Hepatocyte (in vitro differentiated cells): ENCODE results near the gene OR7A17.

Source experiments
- EZH2 ChIP-seq: fragments of 200-600 bp; sonication (generic); IDR thresholded peaks from 2 replicates; pipeline ENCODE4 v1.6.1; 2016; ENCODE audit warnings: antibody characterized with exemption, mild to moderate bottlenecking, borderline replicate concordance
- TF ChIP-seq, protein P1 (sequence below): fragments of 200-600 bp; sonication (generic); IDR thresholded peaks from 2 replicates; pipeline ENCODE4 v1.5.1; 2016; ENCODE audit warnings: antibody characterized with exemption, mild to moderate bottlenecking; ENCODE audit not compliant: poor library complexity

DNA sequence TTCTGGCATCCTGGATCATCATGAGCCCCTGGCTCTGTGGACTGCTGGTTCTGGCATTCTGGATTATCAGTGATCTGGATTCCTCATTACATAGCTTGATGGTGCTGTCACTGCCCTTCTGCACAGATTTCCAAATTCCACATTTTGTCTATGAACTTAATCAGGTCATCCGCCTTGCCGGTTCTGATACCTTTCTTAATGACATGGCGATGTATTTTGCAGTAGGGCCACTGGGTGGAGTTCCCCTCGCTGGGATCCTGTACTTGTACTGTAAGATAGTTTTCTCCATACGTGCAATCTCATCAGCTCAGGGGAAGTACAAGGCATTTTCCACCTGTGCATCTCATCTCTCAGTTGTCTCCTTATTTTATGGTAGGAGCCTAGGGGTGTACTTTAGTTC lies 30.9 kb upstream of the OR7A17 start:
- TF ChIP-seq, protein P1, sequence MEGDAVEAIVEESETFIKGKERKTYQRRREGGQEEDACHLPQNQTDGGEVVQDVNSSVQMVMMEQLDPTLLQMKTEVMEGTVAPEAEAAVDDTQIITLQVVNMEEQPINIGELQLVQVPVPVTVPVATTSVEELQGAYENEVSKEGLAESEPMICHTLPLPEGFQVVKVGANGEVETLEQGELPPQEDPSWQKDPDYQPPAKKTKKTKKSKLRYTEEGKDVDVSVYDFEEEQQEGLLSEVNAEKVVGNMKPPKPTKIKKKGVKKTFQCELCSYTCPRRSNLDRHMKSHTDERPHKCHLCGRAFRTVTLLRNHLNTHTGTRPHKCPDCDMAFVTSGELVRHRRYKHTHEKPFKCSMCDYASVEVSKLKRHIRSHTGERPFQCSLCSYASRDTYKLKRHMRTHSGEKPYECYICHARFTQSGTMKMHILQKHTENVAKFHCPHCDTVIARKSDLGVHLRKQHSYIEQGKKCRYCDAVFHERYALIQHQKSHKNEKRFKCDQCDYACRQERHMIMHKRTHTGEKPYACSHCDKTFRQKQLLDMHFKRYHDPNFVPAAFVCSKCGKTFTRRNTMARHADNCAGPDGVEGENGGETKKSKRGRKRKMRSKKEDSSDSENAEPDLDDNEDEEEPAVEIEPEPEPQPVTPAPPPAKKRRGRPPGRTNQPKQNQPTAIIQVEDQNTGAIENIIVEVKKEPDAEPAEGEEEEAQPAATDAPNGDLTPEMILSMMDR = no peak
- TF ChIP-seq EZH2 = no peak
